ENCODE data around the gene DNPH1.

DNA sequence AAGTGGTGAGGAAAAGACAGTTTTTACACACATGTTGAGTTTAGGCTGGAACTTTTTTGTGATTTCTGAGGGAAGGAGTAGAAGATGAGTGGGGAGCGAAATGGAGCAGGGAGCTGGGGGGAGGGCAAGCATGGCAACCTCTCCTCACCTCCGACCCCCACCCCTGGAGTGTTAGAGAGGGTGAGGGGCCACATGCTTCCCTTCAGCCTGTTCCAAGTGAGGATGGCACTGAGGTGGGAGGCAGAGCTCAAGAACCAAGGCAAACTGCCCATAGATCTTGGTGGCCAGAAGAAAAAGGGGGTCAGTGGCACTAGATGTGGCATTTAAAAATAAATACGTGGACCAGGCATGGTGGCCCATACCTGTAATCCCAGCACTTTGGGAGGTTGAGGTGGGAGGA lies 18.8 kb upstream of the DNPH1 start:
- TF ChIP-seq GATA2 (IDR thresholded peaks at IDR 0.05; ENCODE audit: low read depth, low read length) (no peak), GATA3 (IDR thresholded peaks at IDR 0.05; ENCODE audit: low read depth, low read length) (no peak)
